Measurements from ENCODE around the gene TMBIM4.
"Not testable (repeated sequence)": the region's sequence is repeated elsewhere in the genome, so short reads cannot be mapped to it uniquely, and the experiment has no call there.

TMBIM4 gene

GRCh38 chr12:66184822-66185221, 15.0 kb upstream of the TMBIM4 start:
- DNase-seq (ENCODE audit: low read depth in 2 of 2, low spot score in 1 of 2) = not testable (repeated sequence)

GRCh38 chr12:66182956-66183355, 13.2 kb upstream of the TMBIM4 start:
- DNase-seq (ENCODE audit: low read depth in 2 of 2, low spot score in 1 of 2) = no peak

- DNase-seq (ENCODE audit: low read depth in 2 of 2, low spot score in 1 of 2) = no peak
Observed at GRCh38 chr12:66176105-66176900, 6.5 kb upstream of the TMBIM4 start.

- DNase-seq (ENCODE audit: low read depth in 2 of 2, low spot score in 1 of 2) = not testable (repeated sequence)
Observed at GRCh38 chr12:66174391-66175325, 4.9 kb upstream of the TMBIM4 start.

GRCh38 chr12:66170606-66171005, 810 bp upstream of the TMBIM4 start:
- DNase-seq (ENCODE audit: low read depth in 2 of 2, low spot score in 1 of 2) = no peak

GRCh38 chr12:66168410-66168809, 1.4 kb downstream of the TMBIM4 start:
- DNase-seq (ENCODE audit: low read depth in 2 of 2, low spot score in 1 of 2) = no peak

- DNase-seq (ENCODE audit: low read depth in 2 of 2, low spot score in 1 of 2) = no peak
Observed at GRCh38 chr12:66166561-66166960, 3.2 kb downstream of the TMBIM4 start.

- no peak for DNase-seq (ENCODE audit: low read depth in 2 of 2, low spot score in 1 of 2)
Observed at GRCh38 chr12:66165141-66165540, 4.7 kb downstream of the TMBIM4 start.

- DNase-seq (ENCODE audit: low read depth in 2 of 2, low spot score in 1 of 2) = no peak
Observed at GRCh38 chr12:66164349-66164821, 5.4 kb downstream of the TMBIM4 start.

- no peak for DNase-seq (ENCODE audit: low read depth in 2 of 2, low spot score in 1 of 2)
Observed at GRCh38 chr12:66163289-66163688, 6.5 kb downstream of the TMBIM4 start.

- DNase-seq (ENCODE audit: low read depth in 2 of 2, low spot score in 1 of 2) = no peak
Observed at GRCh38 chr12:66162701-66163100, 7.1 kb downstream of the TMBIM4 start.

GRCh38 chr12:66160704-66161103, 9.1 kb downstream of the TMBIM4 start:
- DNase-seq (ENCODE audit: low read depth in 2 of 2, low spot score in 1 of 2) = no peak

GRCh38 chr12:66159123-66159522, 10.7 kb downstream of the TMBIM4 start:
- DNase-seq (ENCODE audit: low read depth in 2 of 2, low spot score in 1 of 2) = no peak

- DNase-seq (ENCODE audit: low read depth in 2 of 2, low spot score in 1 of 2) = no peak
Observed at GRCh38 chr12:66156654-66157053, 13.1 kb downstream of the TMBIM4 start.

- no peak for DNase-seq (ENCODE audit: low read depth in 2 of 2, low spot score in 1 of 2)
Observed at GRCh38 chr12:66154776-66155175, 15.0 kb downstream of the TMBIM4 start.

- no peak for DNase-seq (ENCODE audit: low read depth in 2 of 2, low spot score in 1 of 2)
Observed at GRCh38 chr12:66152732-66153131, 17.1 kb downstream of the TMBIM4 start.

GRCh38 chr12:66149702-66150398, 19.9 kb downstream of the TMBIM4 start:
- no peak for DNase-seq (ENCODE audit: low read depth in 2 of 2, low spot score in 1 of 2)

- DNase-seq (ENCODE audit: low read depth in 2 of 2, low spot score in 1 of 2) = no peak
Observed at GRCh38 chr12:66144791-66145754, 24.7 kb downstream of the TMBIM4 start.

- DNase-seq (ENCODE audit: low read depth in 2 of 2, low spot score in 1 of 2) = no peak
Observed at GRCh38 chr12:66143868-66144267, 25.9 kb downstream of the TMBIM4 start.

- no peak for DNase-seq (ENCODE audit: low read depth in 2 of 2, low spot score in 1 of 2)
Observed at GRCh38 chr12:66142826-66143225, 27.0 kb downstream of the TMBIM4 start.
